DMS153 (cell line): ENCODE data around the gene PAQR3.

ENCODE experiments used
- DNase-seq: peaks from one replicate; lab custom pipeline; 2025; lab: John Stamatoyannopoulos, UW

PAQR3 gene

GRCh38 chr4:78862314-78862737 lies 76.9 kb downstream of the PAQR3 start:
- DNase-seq: no peak
